Chondrocyte (in vitro differentiated cells): ENCODE results near the gene INPP5A. TPM values are rescaled to one million over a fixed set of nuclear protein-coding genes. Genes with fewer than 3 reads are reported as not detected.

Source experiments
- DNase-seq: peaks from one replicate; pipeline ENCODE4 v3.0.0; 2021; ENCODE audit warnings: mixed read lengths, low spot score
- H3K27ac Mint-ChIP-seq: one replicate; pipeline ENCODE4 v1.8.0; 2021; ENCODE audit warnings: mild to moderate bottlenecking, moderate library complexity, mixed read lengths; ENCODE audit not compliant: unreplicated experiment
- H3K27me3 Mint-ChIP-seq: 2 replicates; pipeline ENCODE4 v1.8.0; 2021; ENCODE audit warnings: low read depth, mixed read lengths
- H3K36me3 Mint-ChIP-seq: 2 replicates; pipeline ENCODE4 v1.8.0; 2021; ENCODE audit warnings: low read depth, mixed read lengths
- H3K4me1 Mint-ChIP-seq: 2 replicates; pipeline ENCODE4 v1.8.0; 2021; ENCODE audit warnings: low read depth, mild to moderate bottlenecking, mixed read lengths
- H3K4me3 Mint-ChIP-seq: one replicate; pipeline ENCODE4 v1.8.0; 2021; ENCODE audit warnings: mild to moderate bottlenecking, moderate library complexity, mixed read lengths; ENCODE audit not compliant: unreplicated experiment
- H3K9me3 Mint-ChIP-seq: 2 replicates; pipeline ENCODE4 v1.8.0; 2021; ENCODE audit warnings: low read depth, mixed read lengths
- CTCF ChIP-seq: fragments of 200-600 bp; sonication (generic); IDR thresholded peaks from 2 replicates; pipeline ENCODE4 v1.5.0; 2021; ENCODE audit warnings: antibody characterized with exemption, mild to moderate bottlenecking, moderate library complexity
- total RNA-seq: library from RNA; stranded (reverse); gene quantifications from 3 replicates; pipeline ENCODE4 v1.2.1, GENCODE V29; 2021

Gene INPP5A
- total RNA-seq, 1 donor from 2014 or later, result 40.6 TPM

- TF ChIP-seq CTCF, result no peak
- no peak overlapping the region for H3K27ac Mint-ChIP-seq
- no peaks in the 10 kb centered on the region for H3K27me3 Mint-ChIP-seq
- H3K4me3 Mint-ChIP-seq, result no peak overlapping the region
- peaks cover 25% of the 10 kb centered on the region for H3K4me1 Mint-ChIP-seq
- peaks cover 14% of the 10 kb centered on the region for H3K9me3 Mint-ChIP-seq
- peaks cover 11% of the 10 kb centered on the region for H3K36me3 Mint-ChIP-seq
- DNase-seq, result no peak
Measured at GRCh38 chr10:132624061-132624846, 86.7 kb downstream of the INPP5A start.

GRCh38 chr10:132624847-132625471, 87.4 kb downstream of the INPP5A start:
- no peak for TF ChIP-seq CTCF
- Mint-ChIP-seq H3K4me3 (no peak overlapping the region), H3K27me3 (no peaks in the 10 kb centered on the region), H3K4me1 (peaks cover 25% of the 10 kb centered on the region), H3K36me3 (peaks cover 11% of the 10 kb centered on the region), H3K27ac (no peak overlapping the region), H3K9me3 (peaks cover 14% of the 10 kb centered on the region)
- DNase-seq, result no peak

GRCh38 chr10:132626019-132626760, 88.6 kb downstream of the INPP5A start:
- H3K27ac Mint-ChIP-seq, result no peak overlapping the region
- H3K9me3 Mint-ChIP-seq, result peaks cover 4% of the 10 kb centered on the region
- no peak for DNase-seq
- TF ChIP-seq CTCF, result no peak
- peaks cover 32% of the 10 kb centered on the region for H3K4me1 Mint-ChIP-seq
- H3K36me3 Mint-ChIP-seq, result peaks cover 8% of the 10 kb centered on the region
- H3K4me3 Mint-ChIP-seq, result no peak overlapping the region
- H3K27me3 Mint-ChIP-seq, result no peaks in the 10 kb centered on the region

- Mint-ChIP-seq H3K36me3 (peaks cover 4% of the 10 kb centered on the region), H3K4me3 (no peak overlapping the region), H3K4me1 (peaks cover 39% of the 10 kb centered on the region), H3K9me3 (no peaks in the 10 kb centered on the region), H3K27me3 (no peaks in the 10 kb centered on the region), H3K27ac (no peak overlapping the region)
- TF ChIP-seq CTCF, result no peak
- DNase-seq, result no peak
Measured at GRCh38 chr10:132626761-132627665, 89.4 kb downstream of the INPP5A start.
